Panc1 (cell line): ENCODE results near the gene FSTL5. TPM values are rescaled to one million over a fixed set of nuclear protein-coding genes. Genes with fewer than 3 reads are reported as not detected.

Experiments used
- ATAC-seq: fragments of 200-7000 bp; cut with Tn5 transposase; 2 replicates; pipeline ENCODE4 v1.9.1; 2020; ENCODE audit warnings: mild to moderate bottlenecking, moderate library complexity
- BruUV-seq: library from RNA; stranded (reverse); fragments of 400-500 nt; replicated peaks from 2 replicates; lab custom pipeline; 2021; lab: Mats Ljungman, UMichigan
- CTCF ChIA-PET: fragments of 300-600 bp; sonication (Branson Sonifier 250); formaldehyde crosslinking; loops from one replicate; lab custom pipeline; 2022; ENCODE audit warnings: antibody characterized with exemption; lab: Charles Lee
- POLR2A ChIA-PET: fragments of 300-600 bp; sonication (Branson Sonifier 250); formaldehyde crosslinking; loops from one replicate; lab custom pipeline; 2022; ENCODE audit warnings: antibody characterized with exemption; lab: Charles Lee
- DNase-seq: peaks from one replicate; pipeline ENCODE4 v3.0.0-alpha.2; 2010; ENCODE audit warnings: low read depth, low spot score
- H3K27ac ChIP-seq: 2 replicates; pipeline ENCODE4 v1.5.1; 2011; ENCODE audit warnings: mild to moderate bottlenecking, low read length, inconsistent platforms
- H3K27me3 ChIP-seq: fragments of 200-500 bp; sonication (Bioruptor generic); 2 replicates; pipeline ENCODE4 v1.6.0; 2014; ENCODE audit warnings: low read length, inconsistent platforms; ENCODE audit not compliant: control insufficient read depth, insufficient read depth
- H3K36me3 ChIP-seq: fragments of 200-500 bp; sonication (Bioruptor generic); 2 replicates; pipeline ENCODE4 v1.5.1; 2014; ENCODE audit warnings: inconsistent platforms, mild to moderate bottlenecking, low read length, moderate library complexity; ENCODE audit not compliant: control insufficient read depth, insufficient read depth
- H3K4me1 ChIP-seq: 2 replicates; pipeline ENCODE4 v1.5.1; 2011; ENCODE audit warnings: inconsistent platforms, mild to moderate bottlenecking, low read length, moderate library complexity; ENCODE audit not compliant: control insufficient read depth, insufficient read depth
- H3K4me3 ChIP-seq, 2 experiments: 2 replicates each; pipeline ENCODE4 v1.5.1; 2011 to 2012; ENCODE audit warnings: low read depth in 2 of 2, low read length in 2 of 2, mild to moderate bottlenecking in 2 of 2, inconsistent platforms in 1 of 2, moderate library complexity in 1 of 2
- H3K9me3 ChIP-seq: fragments of 200-500 bp; sonication (Bioruptor generic); 2 replicates; pipeline ENCODE4 v1.5.1; 2014; ENCODE audit warnings: low read depth, mild to moderate bottlenecking, inconsistent platforms, low read length, moderate library complexity; ENCODE audit not compliant: control insufficient read depth, insufficient read depth
- CTCF ChIP-seq: fragments of 450-650 bp; IDR thresholded peaks from 2 replicates; pipeline ENCODE4 v1.5.1; 2017; ENCODE audit warnings: mild to moderate bottlenecking
- POLR2AphosphoS5 ChIP-seq: IDR thresholded peaks from 2 replicates; pipeline ENCODE4 v1.6.1; 2012; ENCODE audit warnings: mild to moderate bottlenecking, low read depth, low read length, moderate library complexity
- REST ChIP-seq, 2 experiments: IDR thresholded peaks; 2 replicates each; pipeline ENCODE4 v1.6.1; 2011 to 2012; ENCODE audit warnings: low read depth in 2 of 2, control low read depth in 1 of 2, low read length in 1 of 2, mild to moderate bottlenecking in 1 of 2, moderate library complexity in 1 of 2; ENCODE audit not compliant: insufficient read depth in 1 of 2
- SIN3A ChIP-seq: IDR thresholded peaks from 2 replicates; pipeline ENCODE4 v1.6.1; 2012; ENCODE audit warnings: low read depth, mild to moderate bottlenecking, low read length, moderate library complexity, borderline replicate concordance; ENCODE audit not compliant: insufficient read depth
- TCF7L2 ChIP-seq: IDR thresholded peaks from 2 replicates; pipeline ENCODE4 v1.6.1; 2011; ENCODE audit warnings: mild to moderate bottlenecking, low read depth, low read length, inconsistent platforms
- in situ Hi-C: cut with HindIII; loops from 2 replicates; pipeline ENCODE4 v1.10.0; 2016; ENCODE audit warnings: low sequenced_read_pairs, low pct_unique_long_range_greater_than_20kb
- intact Hi-C: fragments of 100-400 bp; cut with micrococcal nuclease; formaldehyde crosslinking; loops from one replicate; pipeline ENCODE4 v1.10.0; 2022; ENCODE audit not compliant: unreplicated experiment
- total RNA-seq: library from RNA; stranded (reverse); gene quantifications from one replicate; pipeline ENCODE4 v1.2.1, GENCODE V29; 2021; ENCODE audit not compliant: unreplicated experiment

Gene FSTL5
- total RNA-seq, 1 experiment from 2014 or later, result 0.67 TPM

DNA sequence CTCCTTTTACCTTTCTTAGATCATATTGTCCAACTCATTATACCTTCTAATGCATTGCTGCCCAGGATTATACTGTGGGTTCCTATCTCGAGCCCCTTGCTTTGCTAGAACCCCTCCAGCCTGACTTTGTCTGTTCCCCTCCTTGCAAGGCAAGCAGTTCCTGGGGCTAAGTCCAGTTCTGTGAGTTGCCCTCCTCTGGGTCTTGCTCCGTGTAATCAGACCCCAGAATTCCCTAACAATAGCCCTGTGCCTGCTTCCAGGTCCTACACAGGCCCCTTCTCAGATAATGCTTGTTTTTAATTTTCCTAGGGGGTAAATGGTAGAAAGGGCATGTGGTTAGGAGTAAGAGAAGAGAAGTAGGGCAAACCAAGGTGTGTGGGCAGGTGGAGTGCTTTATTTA is 145.9 kb downstream of the FSTL5 start:
- Histone ChIP-seq H3K4me1 (no peaks in the 10 kb centered on the region), H3K4me3 (no peak overlapping the region), H3K27me3 (no peaks in the 10 kb centered on the region), H3K27ac (no peak overlapping the region), H3K9me3 (no peaks in the 10 kb centered on the region), H3K36me3 (no peaks in the 10 kb centered on the region)
- ChIA-PET POLR2A (no interaction called here), CTCF (no interaction called here)
- DNase-seq (no peak), ATAC-seq (no peak)
- intact Hi-C loops, result no loop called here
- TF ChIP-seq SIN3A, result no peak
- TF ChIP-seq TCF7L2, result no peak
- no peak for TF ChIP-seq REST (IDR thresholded peaks at IDR 0.05; ENCODE audit: insufficient read depth in 1 of 2, low read depth in 2 of 2, low read length in 1 of 2)
- TF ChIP-seq POLR2AphosphoS5, result no peak
- no peak for TF ChIP-seq CTCF
- in situ Hi-C loops, result no loop called here
- BruUV-seq, result no TSS peak

DNA sequence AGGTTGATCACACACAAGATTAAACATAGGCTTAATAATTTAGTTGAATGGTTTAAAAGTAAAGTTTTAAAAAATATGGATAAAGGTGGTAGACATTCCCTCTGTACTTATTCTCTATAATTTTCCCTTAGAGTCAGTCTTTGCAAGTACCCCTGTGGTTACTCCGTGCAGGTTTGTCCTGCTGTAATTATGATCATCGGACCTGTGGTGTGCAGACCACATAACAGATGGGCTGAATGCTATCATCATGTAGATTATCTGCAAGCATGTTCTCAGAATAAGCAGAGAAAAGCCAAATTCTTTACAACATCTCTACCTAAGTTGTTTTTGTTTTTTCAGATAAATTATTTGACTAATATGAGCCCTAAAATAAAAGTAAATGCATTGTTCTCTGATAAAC is 146.8 kb downstream of the FSTL5 start:
- Histone ChIP-seq H3K4me1 (no peaks in the 10 kb centered on the region), H3K27me3 (no peaks in the 10 kb centered on the region), H3K36me3 (no peaks in the 10 kb centered on the region), H3K4me3 (no peak overlapping the region), H3K27ac (no peak overlapping the region), H3K9me3 (no peaks in the 10 kb centered on the region)
- DNase-seq, result no peak
- ChIA-PET CTCF (no interaction called here), POLR2A (no interaction called here)
- BruUV-seq, result no TSS peak
- TF ChIP-seq REST (IDR thresholded peaks at IDR 0.05; ENCODE audit: insufficient read depth in 1 of 2, low read depth in 2 of 2, low read length in 1 of 2) (no peak), SIN3A (no peak), TCF7L2 (no peak), CTCF (no peak), POLR2AphosphoS5 (no peak)
- intact Hi-C loops (no loop called here), in situ Hi-C loops (no loop called here)
- ATAC-seq, result no peak
